ENCODE data around the gene KLF1.

- TF ChIP-seq POLR2A (IDR thresholded peaks at IDR 0.05) (no peak), POLR2AphosphoS5 (IDR thresholded peaks at IDR 0.05) (no peak), EP300 (IDR thresholded peaks at IDR 0.05) (no peak)
- TF ChIP-seq, protein P1, sequence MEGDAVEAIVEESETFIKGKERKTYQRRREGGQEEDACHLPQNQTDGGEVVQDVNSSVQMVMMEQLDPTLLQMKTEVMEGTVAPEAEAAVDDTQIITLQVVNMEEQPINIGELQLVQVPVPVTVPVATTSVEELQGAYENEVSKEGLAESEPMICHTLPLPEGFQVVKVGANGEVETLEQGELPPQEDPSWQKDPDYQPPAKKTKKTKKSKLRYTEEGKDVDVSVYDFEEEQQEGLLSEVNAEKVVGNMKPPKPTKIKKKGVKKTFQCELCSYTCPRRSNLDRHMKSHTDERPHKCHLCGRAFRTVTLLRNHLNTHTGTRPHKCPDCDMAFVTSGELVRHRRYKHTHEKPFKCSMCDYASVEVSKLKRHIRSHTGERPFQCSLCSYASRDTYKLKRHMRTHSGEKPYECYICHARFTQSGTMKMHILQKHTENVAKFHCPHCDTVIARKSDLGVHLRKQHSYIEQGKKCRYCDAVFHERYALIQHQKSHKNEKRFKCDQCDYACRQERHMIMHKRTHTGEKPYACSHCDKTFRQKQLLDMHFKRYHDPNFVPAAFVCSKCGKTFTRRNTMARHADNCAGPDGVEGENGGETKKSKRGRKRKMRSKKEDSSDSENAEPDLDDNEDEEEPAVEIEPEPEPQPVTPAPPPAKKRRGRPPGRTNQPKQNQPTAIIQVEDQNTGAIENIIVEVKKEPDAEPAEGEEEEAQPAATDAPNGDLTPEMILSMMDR (IDR thresholded peaks at IDR 0.05): no peak
Measured at GRCh38 chr19:12866416-12867119, 20.4 kb downstream of the KLF1 start.

Data from upper lobe of left lung (tissue), 4 donors.